ENCODE data around the gene FAM222A.

The FAM222A gene

GRCh38 chr12:109732321-109733305 is 19.0 kb downstream of the FAM222A start:
- peak; percentile 43 for DNase-seq

GRCh38 chr12:109734219-109735000 is 20.8 kb downstream of the FAM222A start:
- Histone ChIP-seq H3K27me3 (no peaks in the 10 kb centered on the region), H3K4me1 (peaks cover 86% of the 10 kb centered on the region), H3K36me3 (peaks cover 91% of the 10 kb centered on the region), H3K4me3 (ENCODE audit: low read depth, low read length) (no peak overlapping the region; the same call in 1 of the 2 replicates), H3K9me3 (no peaks in the 10 kb centered on the region)
- no peak for TF ChIP-seq CTCF (IDR thresholded peaks at IDR 0.05; ENCODE audit: low read depth, low read length)
- DNase-seq, result peak; percentile 69

More at GRCh38 chr12:109732321-109733305, 19.0 kb downstream of the FAM222A start:
- H3K4me1 ChIP-seq, result peaks cover 76% of the 10 kb centered on the region
- H3K4me3 ChIP-seq (ENCODE audit: low read depth, low read length), result no peak overlapping the region
- H3K27me3 ChIP-seq, result no peaks in the 10 kb centered on the region
- peaks cover 91% of the 10 kb centered on the region for H3K36me3 ChIP-seq
- no peak for TF ChIP-seq CTCF (IDR thresholded peaks at IDR 0.05; ENCODE audit: low read depth, low read length)
- H3K9me3 ChIP-seq, result no peaks in the 10 kb centered on the region

- no peak overlapping the region for H3K4me3 ChIP-seq (ENCODE audit: low read depth, low read length)
- DNase-seq, result peak; percentile 11
- no peaks in the 10 kb centered on the region for H3K9me3 ChIP-seq
- H3K27me3 ChIP-seq, result no peaks in the 10 kb centered on the region
- TF ChIP-seq CTCF (IDR thresholded peaks at IDR 0.05; ENCODE audit: low read depth, low read length), result 0 out of 2 replicates have a peak, but pooled peaks have one; percentile 1
- H3K36me3 ChIP-seq, result peaks cover 91% of the 10 kb centered on the region
- peaks cover 91% of the 10 kb centered on the region for H3K4me1 ChIP-seq
Observed at GRCh38 chr12:109735051-109735521, 21.5 kb downstream of the FAM222A start.

- DNase-seq, result peak; percentile 22
- peaks cover 91% of the 10 kb centered on the region for H3K36me3 ChIP-seq
- H3K27me3 ChIP-seq, result no peaks in the 10 kb centered on the region
- H3K9me3 ChIP-seq, result no peaks in the 10 kb centered on the region
- no peak for TF ChIP-seq CTCF (IDR thresholded peaks at IDR 0.05; ENCODE audit: low read depth, low read length)
- H3K4me1 ChIP-seq, result peaks cover 91% of the 10 kb centered on the region
- no peak overlapping the region for H3K4me3 ChIP-seq (ENCODE audit: low read depth, low read length)
Observed at GRCh38 chr12:109735825-109736551, 22.4 kb downstream of the FAM222A start.

GRCh38 chr12:109736552-109737108 is 23.0 kb downstream of the FAM222A start:
- Histone ChIP-seq H3K4me1 (peaks cover 91% of the 10 kb centered on the region), H3K36me3 (peaks cover 91% of the 10 kb centered on the region), H3K27me3 (no peaks in the 10 kb centered on the region), H3K9me3 (no peaks in the 10 kb centered on the region), H3K4me3 (ENCODE audit: low read depth, low read length) (no peak overlapping the region)
- DNase-seq, result peak; percentile 72
- no peak for TF ChIP-seq CTCF (IDR thresholded peaks at IDR 0.05; ENCODE audit: low read depth, low read length)
